Lower lobe of right lung (tissue), 2 donors: ENCODE measurements around the gene BRCC3. TPM values are rescaled to one million over a fixed set of nuclear protein-coding genes. Genes with fewer than 3 reads are reported as not detected.
A peak's percentile ranks its signal among the peaks of the same experiment; 100 is the strongest.

ENCODE experiments used
- ATAC-seq, 2 donors: fragments of 200-7000 bp; cut with Tn5 transposase; one replicate each; pipeline ENCODE4 v1.9.1; 2020 to 2022; ENCODE audit warnings: mild to moderate bottlenecking in 2 of 2, moderate library complexity in 2 of 2
- DNase-seq: peaks from one replicate; pipeline ENCODE4 v3.0.0-alpha.2; 2020
- H3K27ac ChIP-seq: fragments of 200-600 bp; one replicate; pipeline ENCODE4 v1.8.0; 2022
- H3K27me3 ChIP-seq: fragments of 200-600 bp; one replicate; pipeline ENCODE4 v1.8.0; 2022; ENCODE audit warnings: low read depth
- H3K36me3 ChIP-seq: fragments of 200-600 bp; one replicate; pipeline ENCODE4 v1.8.0; 2022; ENCODE audit warnings: mild to moderate bottlenecking
- H3K4me1 ChIP-seq: fragments of 200-600 bp; one replicate; pipeline ENCODE4 v1.8.0; 2022
- H3K4me3 ChIP-seq: fragments of 200-600 bp; one replicate; pipeline ENCODE4 v1.8.0; 2022; ENCODE audit warnings: mild to moderate bottlenecking
- H3K9me3 ChIP-seq: fragments of 200-600 bp; one replicate; pipeline ENCODE4 v1.8.0; 2022
- CTCF ChIP-seq: fragments of 200-600 bp; IDR thresholded peaks from one replicate; pipeline ENCODE4 v1.8.0; 2022; ENCODE audit warnings: antibody characterized with exemption, mild to moderate bottlenecking
- intact Hi-C: fragments of 100-400 bp; cut with DNase I; formaldehyde crosslinking; loops from one replicate; pipeline ENCODE4 v1.11.0; 2022
- total RNA-seq: library from RNA; stranded (reverse); fragmentation: NEBNext Ultra II Directional; extraction: Animal tissue kit (Norgen Biotek cat#: 25700); gene quantifications from one replicate; pipeline ENCODE4 v1.2.1, GENCODE V29; 2021
- donor health status: DM: no; HTN: yes; CAD: no; lungs with severe emphysema.

Gene BRCC3
- total RNA-seq, 1 donor from 2014 or later, result 17.3 TPM

GRCh38 chrX:155071694-155072280, 479 bp downstream of the BRCC3 start:
- no peak for DNase-seq
- peaks cover 13% of the 10 kb centered on the region for H3K36me3 ChIP-seq
- ATAC-seq, result peak in 1 of 2 donors; percentile 14
- H3K27me3 ChIP-seq, result no peaks in the 10 kb centered on the region
- H3K9me3 ChIP-seq, result no peaks in the 10 kb centered on the region
- TF ChIP-seq CTCF, result no peak
- H3K27ac ChIP-seq, result peak overlapping the region; percentile 84
- intact Hi-C loops, result no loop called here
- H3K4me3 ChIP-seq, result peak overlapping the region; percentile 66
- peaks cover 19% of the 10 kb centered on the region for H3K4me1 ChIP-seq

- Histone ChIP-seq H3K36me3 (peaks cover 15% of the 10 kb centered on the region), H3K9me3 (no peaks in the 10 kb centered on the region), H3K4me1 (no peaks in the 10 kb centered on the region), H3K27ac (no peak overlapping the region), H3K27me3 (no peaks in the 10 kb centered on the region), H3K4me3 (no peak overlapping the region)
- intact Hi-C loops, result no loop called here
- DNase-seq, result no peak
- peak; percentile 42 for TF ChIP-seq CTCF
- no peak for ATAC-seq
Measured at GRCh38 chrX:155086202-155086840, 15.0 kb downstream of the BRCC3 start.

GRCh38 chrX:155086961-155087735, 15.8 kb downstream of the BRCC3 start:
- no peak for DNase-seq
- Histone ChIP-seq H3K9me3 (no peaks in the 10 kb centered on the region), H3K36me3 (peaks cover 21% of the 10 kb centered on the region), H3K4me3 (no peak overlapping the region), H3K27me3 (no peaks in the 10 kb centered on the region), H3K4me1 (no peaks in the 10 kb centered on the region), H3K27ac (no peak overlapping the region)
- intact Hi-C loops, result no loop called here
- no peak for ATAC-seq
- no peak for TF ChIP-seq CTCF

GRCh38 chrX:155094468-155095061, 23.3 kb downstream of the BRCC3 start:
- Histone ChIP-seq H3K27me3 (no peaks in the 10 kb centered on the region), H3K4me1 (no peaks in the 10 kb centered on the region), H3K27ac (no peak overlapping the region), H3K4me3 (no peak overlapping the region), H3K36me3 (peaks cover 33% of the 10 kb centered on the region), H3K9me3 (no peaks in the 10 kb centered on the region)
- ATAC-seq (peak; percentile 45 to 47), DNase-seq (no peak)
- intact Hi-C loops, result no loop called here
- TF ChIP-seq CTCF, result peak; percentile 50

GRCh38 chrX:155105919-155106318, 34.6 kb downstream of the BRCC3 start:
- Histone ChIP-seq H3K4me3 (no peak overlapping the region), H3K4me1 (no peaks in the 10 kb centered on the region), H3K27ac (no peak overlapping the region), H3K27me3 (no peaks in the 10 kb centered on the region), H3K9me3 (no peaks in the 10 kb centered on the region), H3K36me3 (peaks cover 9% of the 10 kb centered on the region)
- no peak for ATAC-seq
- intact Hi-C loops, result no loop called here
- no peak for DNase-seq
- no peak for TF ChIP-seq CTCF
